Measurements from ENCODE around the gene IQCH.
A peak's percentile ranks its signal among the peaks of the same experiment; 100 is the strongest.

The IQCH gene

DNA sequence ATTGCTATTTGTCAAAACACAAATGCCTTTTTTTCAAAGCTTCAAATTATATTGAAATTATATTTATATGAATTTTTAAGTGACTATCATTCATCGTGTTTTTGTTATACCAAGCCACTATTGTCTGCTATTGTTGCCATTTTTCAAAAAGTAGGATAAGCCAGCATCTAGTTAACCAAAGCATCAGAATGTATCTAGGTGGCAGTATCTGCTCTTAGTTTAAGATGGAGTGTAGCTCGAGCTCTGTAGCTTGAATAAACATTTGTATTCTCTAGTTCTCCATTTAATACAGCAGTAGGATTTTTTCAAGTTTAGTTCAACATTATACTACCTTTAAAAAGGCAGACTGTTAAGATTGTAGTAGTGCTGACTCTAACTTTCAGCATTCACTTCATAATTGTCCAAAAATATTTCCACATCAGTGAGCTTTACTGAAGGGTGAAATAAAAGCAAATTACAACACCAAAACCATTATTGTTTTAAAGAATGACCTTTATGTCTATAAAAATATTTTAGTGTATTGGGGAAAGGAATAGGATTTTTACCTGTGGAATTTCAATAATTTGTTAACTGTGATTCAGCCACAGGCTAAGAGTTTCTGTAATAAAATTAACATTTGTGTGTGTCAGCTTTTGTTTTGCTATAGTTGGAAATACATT, 246.7 kb downstream of the IQCH start:
- no peak for DNase-seq (ENCODE audit: low spot score)

GRCh38 chr15:67501836-67502461, 247.4 kb downstream of the IQCH start:
- no peak for DNase-seq (ENCODE audit: low spot score)

GRCh38 chr15:67504056-67504455, 249.5 kb downstream of the IQCH start:
- DNase-seq (ENCODE audit: low spot score), result no peak

DNA sequence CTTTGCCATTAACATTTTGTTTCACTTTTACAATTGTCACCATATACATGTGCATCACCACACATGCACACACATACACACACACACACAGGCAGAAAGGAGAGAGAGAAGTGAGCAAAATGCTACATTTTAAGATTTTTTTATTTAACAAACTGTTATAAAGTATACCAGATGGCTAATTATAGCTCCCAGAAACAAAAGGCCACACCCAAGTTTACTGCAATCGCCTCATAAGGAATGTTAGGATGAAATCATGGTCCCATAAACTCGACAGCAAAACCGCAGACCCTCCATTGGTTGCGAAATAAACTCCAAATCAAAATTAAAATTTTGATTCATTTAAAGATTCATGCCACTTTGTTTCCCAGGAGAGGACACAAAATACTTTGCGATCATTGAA, 250.2 kb downstream of the IQCH start:
- DNase-seq (ENCODE audit: low spot score), result no peak

DNA sequence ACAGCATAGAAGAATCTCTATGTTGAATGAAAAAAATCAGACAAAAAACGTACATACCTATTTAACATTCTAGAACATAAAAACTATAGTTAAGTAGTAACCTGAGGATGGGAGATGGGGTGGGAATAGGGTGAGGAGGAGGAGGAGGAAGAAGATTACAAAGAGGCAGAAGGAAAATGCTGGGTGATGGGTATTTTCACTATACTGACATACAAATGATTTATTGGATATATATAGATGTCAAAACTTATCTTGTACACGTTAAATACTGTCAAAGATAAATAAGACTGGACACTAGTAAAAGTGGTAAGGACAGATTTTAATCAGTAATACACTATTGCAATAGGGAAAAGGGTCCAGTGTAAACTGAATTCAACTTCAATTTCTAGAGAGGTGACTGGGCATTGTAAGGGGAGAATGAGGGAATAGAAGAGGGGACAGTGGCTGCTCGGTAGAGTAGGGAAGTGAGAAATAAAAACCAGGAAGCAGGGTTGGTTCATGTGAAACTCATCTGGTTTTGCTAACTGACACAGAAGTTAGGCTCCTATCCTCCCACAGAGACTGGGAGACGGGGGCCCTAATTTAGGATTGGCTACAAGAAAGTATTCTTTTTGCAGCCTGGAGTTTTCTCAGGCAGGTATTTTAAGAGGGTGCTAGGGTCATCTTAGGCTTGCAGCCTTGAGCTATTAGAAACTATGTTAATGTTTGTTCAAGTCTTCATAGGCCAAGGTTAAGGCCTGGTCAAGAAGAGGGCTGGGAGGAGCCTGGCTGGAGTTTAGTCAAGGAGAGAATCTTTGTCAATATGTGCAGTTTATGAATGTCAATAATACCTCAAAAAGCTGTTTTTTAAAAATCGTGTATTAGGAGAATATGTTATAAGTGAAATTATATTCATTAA, 251.3 kb downstream of the IQCH start:
- DNase-seq (ENCODE audit: low spot score), result no peak

- no peak for DNase-seq (ENCODE audit: low spot score)
Observed at GRCh38 chr15:67506775-67507747, 252.5 kb downstream of the IQCH start.

GRCh38 chr15:67508407-67508806, 253.8 kb downstream of the IQCH start:
- no peak for DNase-seq (ENCODE audit: low spot score)

DNA sequence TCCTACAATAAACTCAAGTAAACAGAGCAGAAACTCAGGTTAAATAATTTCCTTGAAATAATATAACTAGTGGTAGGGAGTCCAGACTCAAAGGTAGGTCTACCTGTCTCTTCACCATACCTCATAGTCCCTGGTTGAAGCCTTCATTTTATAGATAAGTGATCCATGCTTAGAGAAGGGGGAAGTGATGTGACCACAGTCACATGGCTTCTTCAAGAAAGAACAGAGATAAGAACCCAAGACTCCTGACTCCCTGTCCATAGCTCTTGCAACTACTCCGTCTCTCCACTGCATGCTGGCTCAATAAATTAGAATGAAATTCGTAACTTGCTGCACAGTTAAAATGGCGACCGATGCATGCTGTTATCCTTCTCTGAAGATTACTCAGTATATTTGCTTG, 255.3 kb downstream of the IQCH start:
- DNase-seq (ENCODE audit: low spot score), result no peak

- peak; percentile 34 for DNase-seq (ENCODE audit: low spot score)
Observed at GRCh38 chr15:67510597-67511190, 256.1 kb downstream of the IQCH start.

DNA sequence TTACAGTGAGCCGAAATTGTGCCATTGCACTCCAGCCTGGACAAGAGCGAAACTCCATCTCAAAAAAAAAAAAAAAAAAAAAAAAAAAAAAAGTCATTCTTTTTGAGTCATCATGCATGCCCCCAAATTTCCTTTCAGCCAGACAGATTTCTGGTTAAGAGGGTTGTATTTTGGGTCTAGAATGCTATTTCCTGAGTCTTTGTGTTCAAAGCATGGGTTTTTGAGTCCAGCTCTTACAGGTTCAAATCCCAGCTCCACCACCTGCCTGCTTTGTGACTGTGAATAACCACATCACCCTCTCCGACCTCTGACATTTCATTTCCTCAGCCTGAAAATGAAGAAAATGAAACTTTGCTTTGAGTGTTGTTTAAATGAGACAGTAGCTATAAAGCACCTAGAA, 257.0 kb downstream of the IQCH start:
- DNase-seq (ENCODE audit: low spot score), result no peak

DNA sequence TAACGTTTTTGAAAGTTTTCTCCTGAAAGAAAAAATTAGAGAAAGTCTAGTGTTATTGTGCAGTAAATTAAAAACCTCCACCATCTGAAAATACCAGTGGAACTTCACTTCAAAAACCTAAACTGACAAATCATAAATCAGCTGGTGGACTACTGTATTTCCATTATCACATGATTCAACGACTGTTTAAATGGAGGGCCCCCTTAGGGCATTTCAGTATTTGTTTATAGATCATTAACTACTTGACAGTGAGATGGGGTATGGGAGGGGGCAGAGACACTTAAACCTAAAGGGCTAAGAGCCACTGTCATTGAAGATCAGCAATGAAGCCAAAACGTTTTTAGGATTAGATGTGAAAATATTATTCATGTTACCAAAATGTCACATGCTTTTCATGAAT, 257.6 kb downstream of the IQCH start:
- no peak for DNase-seq (ENCODE audit: low spot score)

DNA sequence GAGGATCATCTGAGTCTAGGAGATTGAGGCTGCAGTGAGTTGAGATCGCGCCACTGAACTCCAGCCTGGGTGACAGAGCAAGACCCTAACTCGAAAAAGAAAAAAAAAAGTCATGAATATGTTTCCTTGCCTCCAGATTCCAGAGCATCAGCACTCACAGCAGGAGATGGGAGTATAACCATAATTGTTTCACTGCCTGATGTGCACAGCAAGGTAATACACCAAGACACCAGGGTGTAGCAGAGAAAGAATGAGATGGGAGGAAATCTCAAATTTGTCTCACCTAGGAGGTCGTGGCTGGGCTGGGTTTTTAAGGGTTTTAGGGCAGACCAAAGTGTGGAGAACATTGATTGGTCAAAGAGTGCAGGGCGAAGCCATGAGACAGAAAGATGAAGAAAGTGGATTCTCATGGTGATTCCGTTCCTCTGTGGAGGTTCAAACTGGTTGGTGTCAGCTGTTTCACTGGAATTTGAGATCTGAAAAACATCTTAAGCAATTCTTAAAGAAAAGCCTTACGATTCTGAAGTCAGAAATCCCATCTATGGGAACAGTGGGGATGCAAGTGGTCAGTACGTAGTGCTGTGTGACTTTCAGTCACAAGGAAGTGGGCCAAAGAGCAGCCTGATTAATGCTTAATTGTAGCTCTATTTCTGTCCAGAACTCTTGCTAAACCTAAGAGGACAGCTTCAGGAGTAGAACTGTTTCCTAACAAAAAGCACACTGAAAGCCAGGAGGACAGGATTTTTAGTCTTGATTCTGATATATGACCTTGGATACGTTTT, 258.5 kb downstream of the IQCH start:
- DNase-seq (ENCODE audit: low spot score), result no peak

DNA sequence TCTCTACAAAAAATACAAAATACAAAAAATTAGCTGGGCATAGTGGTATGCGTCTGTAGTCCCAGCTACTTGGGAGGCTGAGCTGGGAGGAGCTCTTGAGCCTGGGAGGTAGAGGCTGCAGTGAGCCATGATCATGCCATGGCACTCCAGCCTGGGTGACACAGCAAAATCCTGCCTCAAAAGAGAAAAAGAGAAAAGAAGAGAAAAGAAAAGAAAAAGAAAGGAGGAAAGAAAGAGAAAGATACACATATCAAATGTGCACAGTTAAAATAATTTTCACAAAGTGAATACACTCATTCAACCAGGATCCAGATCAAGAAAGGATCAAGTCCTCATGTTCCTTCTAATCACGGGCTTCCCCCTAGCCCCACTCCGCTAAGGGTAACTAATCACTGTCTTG, 260.5 kb downstream of the IQCH start:
- no peak for DNase-seq (ENCODE audit: low spot score)

DNA sequence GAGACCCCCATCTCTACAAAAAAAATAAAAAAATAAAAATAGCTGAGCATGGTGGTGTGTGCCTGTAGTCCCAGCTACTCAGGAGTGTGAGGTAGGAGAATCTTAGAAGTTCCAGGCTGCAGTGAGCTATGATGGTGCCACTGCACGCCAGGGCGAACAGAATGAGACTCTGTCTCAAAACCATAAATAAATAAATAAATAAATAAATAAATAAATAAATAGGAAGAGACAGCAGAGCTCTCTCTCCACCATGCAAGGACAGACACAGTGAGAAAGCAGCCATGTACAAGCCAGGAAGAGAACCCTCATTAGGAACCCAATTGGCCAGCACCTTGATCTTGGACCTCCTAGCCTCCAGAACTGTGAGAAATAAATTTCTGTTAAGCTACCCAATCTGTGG, 261.0 kb downstream of the IQCH start:
- DNase-seq (ENCODE audit: low spot score), result no peak

- DNase-seq (ENCODE audit: low spot score), result no peak
Observed at GRCh38 chr15:67520321-67521028, 265.9 kb downstream of the IQCH start.

DNA sequence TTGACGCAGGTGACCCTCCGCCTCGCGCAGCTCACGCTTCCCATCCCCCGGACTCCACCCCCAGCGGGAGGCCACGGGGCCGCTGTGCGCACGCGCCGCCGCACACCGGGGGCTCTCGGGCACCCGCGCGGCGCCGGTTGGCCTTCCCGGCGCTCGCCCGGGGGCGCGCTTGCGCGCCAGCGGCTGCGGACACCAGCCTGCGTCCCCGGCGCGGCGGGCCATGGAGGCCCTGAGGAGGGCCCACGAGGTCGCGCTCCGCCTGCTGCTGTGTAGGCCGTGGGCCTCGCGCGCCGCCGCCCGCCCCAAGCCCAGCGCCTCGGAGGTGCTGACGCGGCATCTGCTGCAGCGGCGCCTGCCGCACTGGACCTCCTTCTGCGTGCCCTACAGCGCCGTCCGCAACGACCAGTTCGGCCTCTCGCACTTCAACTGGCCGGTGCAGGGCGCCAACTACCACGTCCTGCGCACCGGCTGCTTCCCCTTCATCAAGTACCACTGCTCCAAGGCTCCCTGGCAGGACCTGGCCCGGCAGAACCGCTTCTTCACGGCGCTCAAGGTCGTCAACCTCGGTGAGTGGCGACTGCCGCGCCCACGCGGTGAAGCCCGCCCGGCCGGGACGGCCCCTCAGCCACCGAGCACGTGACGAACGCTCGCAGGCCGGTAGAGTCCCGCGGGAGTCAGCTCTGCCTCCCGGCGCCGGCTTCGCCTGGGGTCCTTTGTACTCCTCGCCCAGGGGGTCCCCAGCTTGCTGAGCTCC, 266.6 kb downstream of the IQCH start, which contains the start of gene C15orf61:
TSS of gene C15orf61 (plus strand) at position 103 of the 754 bp plus-strand sequence. CDS start at position 221, 118 bp downstream.
- DNase-seq (ENCODE audit: low spot score), result peak; percentile 92

DNA sequence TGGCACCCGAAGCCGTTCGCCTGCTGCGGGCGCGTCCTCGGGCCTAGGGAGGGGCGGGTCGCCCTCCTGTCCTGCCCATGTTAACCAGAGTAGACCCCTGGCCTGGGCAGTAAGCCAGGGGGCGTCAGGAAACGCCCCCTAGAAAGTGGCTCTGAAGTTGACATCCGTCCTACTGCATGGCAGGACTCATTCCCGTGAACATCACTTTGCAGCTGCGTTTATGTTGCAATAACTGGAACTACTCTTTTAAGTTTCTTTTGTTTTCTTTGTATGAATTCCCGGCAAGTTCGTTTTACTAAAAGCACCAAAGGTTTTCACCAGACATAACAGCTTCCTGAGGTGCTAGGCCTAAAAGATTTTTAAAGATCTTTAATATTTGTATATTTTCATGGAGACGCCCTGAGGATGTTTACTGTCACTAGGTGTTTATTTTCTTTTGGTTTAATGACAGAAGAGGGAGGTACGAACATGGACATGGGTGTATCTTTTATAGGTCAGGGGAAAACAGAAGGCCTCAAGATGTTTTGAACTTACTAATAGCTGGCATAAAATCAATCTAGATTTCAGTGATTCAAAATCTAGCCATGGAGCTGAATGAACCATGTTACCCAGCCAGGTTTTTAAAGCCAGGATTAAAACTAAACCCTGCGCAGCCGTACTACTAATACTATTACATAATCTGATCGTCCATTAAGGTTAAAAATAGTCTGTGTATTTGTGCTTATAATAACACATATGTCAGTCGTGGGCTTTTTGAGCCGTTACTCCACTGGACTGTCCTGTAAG, 267.4 kb downstream of the IQCH start:
- DNase-seq (ENCODE audit: low spot score), result no peak

GRCh38 chr15:67523330-67523729, 268.7 kb downstream of the IQCH start:
- no peak for DNase-seq (ENCODE audit: low spot score)
